Activated CD8-positive, alpha-beta memory T cell treated with anti-CD3 and anti-CD28 coated beads for 1 hour (primary cell): ENCODE measurements around the gene UQCRC2.
A peak's percentile ranks its signal among the peaks of the same experiment; 100 is the strongest.
"Not testable (repeated sequence)": the region's sequence is repeated elsewhere in the genome, so short reads cannot be mapped to it uniquely, and the experiment has no call there.

Experiments
- DNase-seq, 2 donors: peaks; one replicate each; pipeline ENCODE4 v3.0.0-alpha.2; 2020; ENCODE audit warnings: low read depth in 1 of 2; ENCODE audit errors: extremely low read depth in 1 of 2

UQCRC2 gene

DNA sequence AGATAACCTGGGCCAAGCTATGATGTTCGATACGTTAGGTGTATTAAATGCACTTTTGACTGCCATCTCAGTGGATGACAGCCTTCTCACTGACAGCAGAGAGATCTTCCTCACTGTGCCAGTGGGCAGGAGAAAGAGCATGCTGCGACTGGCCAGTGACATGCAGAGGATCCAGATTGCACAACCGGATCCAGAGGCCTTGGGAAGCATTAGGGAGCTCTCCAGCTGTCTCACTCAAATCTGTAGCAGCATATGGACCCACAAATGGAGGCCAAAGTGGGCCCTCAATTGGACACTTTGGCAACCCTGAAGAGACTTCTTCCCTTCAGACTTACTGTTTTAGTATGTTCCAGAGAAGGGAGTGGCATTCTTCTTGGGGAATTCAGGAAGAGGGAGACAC, 26.9 kb downstream of the UQCRC2 start:
- no peak for DNase-seq

DNA sequence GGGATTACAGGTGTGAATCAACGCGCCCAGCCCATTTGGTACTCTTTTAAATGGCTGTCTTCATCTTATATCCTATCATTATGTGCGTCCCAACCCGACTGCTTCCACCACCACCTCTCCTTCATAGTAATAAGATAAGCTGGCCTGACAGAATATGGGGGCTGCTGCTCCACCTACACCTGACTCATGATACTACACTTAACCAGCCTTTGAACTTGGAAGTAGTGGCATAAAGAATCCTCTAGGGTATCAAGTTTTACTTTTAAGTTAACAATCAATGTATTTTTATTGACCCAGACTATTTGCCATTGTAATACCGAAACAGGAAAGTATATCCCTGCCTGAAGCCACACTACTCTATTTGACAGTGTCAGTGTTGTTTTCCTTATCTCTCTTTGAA, 28.9 kb downstream of the UQCRC2 start:
- no peak for DNase-seq

DNA sequence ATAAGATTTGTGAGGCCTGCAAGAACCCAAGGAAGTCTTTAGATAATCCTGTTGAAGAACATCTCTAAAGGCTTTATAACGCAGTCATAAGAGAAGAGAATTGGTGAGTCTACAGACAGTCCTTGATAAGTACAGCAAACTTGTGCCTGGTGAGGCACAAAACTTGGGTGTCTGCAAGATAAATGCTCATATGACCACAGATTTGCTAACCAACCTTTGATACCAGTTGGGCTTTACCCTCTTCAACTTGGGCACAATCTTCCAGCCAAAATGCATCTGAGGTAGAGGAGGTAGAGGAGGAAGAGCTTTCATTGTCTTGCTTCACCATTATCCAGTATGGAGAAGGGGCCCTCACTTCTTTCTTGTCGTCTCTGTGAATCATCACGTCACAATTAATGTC, 30.9 kb downstream of the UQCRC2 start:
- no peak for DNase-seq

DNA sequence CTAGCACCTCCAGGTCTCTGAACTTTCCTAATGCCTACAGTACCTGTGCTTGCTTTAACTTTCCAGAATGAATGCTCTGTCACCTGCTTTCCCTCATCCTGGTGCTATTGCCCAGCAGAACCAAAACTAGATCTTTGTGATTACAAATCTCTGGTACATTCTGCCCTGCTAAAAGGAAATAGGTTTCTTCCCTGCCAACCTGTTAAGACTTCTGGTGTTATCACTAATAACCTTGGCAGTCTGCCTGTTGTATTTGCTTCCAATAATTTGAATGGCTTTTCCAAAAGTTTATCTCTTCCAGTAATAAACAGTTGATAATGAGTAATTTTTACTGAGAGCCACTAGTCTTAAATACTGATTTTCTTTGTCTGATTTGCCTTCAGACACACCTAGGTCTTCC, 32.4 kb downstream of the UQCRC2 start:
- DNase-seq = no peak

DNA sequence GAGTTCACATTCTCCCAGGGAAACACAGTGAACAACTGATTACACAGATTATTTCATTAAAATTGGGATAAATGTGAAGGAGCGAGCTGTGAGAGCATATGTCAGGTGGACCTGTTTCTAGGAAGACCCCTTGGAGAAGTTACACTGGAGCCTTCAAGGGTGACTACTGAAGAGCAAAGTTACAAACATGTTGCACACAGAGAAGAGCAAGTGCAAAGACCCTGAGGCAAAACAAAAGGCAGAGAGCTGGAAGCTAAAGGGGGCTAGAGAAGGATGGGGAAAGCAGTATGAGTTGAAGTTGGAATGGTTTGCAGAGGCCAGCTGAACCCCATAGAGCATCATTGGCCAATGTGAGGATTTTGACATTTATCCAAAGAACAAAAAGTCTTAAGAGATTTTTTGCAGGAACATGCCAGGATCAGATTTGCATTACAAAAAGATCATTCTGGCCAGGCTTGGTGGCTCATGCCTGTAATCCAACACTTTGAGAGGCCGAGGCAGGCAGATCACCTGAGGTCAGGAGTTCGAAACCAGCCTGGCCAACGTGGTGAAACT, 33.6 kb downstream of the UQCRC2 start:
- DNase-seq = no peak

DNA sequence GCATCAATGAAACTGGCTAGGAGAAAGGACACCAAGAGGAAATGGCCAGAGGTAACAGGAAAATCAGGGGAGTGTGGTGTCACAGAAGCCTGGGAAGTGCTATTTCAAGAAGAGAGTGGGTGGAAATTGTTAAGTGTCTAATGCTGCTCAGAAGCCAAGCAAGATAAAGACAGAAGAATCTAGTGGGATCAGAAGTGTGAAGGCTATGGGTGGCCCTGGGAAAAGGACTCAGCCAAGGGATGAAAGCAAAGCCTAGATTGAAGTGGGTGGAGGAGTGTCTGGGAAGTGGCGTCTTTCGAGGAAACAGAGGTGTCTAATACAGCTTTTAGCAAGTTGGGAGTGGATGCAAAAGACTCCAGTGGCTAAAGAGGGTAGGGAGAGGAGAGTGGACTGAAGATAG, 34.3 kb downstream of the UQCRC2 start:
- DNase-seq = no peak

DNA sequence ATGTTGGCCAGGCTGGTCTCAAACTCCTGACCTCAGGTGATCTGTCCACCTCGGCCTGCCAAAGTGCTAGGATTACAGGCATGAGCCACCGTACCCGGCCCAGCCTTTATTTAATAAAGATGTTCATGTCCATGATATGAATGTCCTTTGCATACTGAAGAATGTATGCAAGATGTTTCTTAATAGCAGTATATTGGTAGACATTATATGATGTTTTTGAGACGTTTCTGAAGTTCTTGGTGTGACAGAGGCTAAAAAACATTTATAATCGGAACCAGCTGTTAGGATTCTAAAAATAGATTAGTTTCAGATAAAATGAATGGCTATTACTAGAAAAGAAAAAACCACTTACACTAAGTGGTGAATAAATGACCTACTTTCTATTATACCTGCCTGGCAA, 36.0 kb downstream of the UQCRC2 start:
- no peak for DNase-seq

DNA sequence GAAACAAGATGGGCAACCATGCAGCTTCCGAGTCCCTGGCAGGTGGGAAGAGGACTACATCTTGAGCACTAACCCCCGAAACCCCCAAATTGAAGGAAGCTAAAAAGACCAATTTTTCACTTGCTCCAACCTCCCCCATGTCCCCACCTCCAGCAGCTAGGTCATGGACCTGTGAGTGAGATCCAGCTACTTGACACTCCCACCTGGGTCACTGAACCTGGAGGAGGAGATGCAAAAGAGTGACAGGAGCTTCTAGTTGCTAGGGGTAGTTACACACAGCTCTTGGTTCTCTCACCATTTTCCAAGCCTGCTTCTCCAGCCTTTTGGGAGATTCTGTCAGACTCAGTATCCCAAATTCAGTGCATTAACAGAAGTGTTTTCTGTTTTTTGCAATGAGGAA, 36.6 kb downstream of the UQCRC2 start:
- DNase-seq = no peak

DNA sequence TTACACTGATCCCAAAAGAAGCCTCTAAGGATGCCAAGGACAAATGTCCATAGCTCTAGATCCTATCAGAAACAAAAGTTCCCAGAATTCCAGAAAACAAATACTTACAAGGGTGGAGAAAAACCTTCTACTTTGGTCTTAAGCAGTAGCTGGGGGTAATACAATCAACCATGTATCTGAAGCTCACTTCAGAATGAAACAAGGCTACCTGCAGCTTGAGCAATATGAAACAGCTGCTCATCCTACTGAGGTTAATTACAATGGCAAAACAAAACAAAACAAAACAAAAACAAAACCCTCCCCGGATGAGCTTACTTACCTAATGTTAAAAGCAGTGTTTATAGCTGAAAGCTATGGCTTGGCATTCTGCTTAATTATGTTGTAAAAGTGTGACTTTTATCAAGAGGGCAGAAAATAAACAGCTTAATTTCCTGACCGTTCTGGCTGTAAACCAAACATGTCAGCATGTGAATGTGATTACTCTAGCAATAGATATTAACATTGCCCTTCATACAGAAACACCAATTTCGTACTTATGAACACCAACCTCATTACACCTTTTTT, 37.3 kb downstream of the UQCRC2 start:
- DNase-seq = no peak

DNA sequence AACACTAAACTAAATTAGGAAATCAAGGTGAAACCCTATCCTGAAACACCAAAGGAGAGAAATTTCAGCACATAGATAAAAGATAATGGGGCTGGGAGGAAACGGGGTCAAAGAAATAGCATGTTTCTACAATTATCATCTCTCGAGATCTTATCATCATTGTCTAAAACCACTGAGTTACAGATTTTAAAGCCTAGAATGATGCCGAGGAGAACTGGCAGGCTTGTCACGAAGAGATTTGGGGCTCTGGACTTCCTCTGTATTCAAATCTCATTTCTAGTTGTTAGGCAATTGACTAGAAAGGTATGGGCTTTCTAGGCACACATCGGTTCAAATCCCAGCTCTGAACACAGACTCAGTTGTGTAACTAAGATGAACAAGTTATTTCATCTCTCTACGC, 38.5 kb downstream of the UQCRC2 start:
- no peak for DNase-seq

DNA sequence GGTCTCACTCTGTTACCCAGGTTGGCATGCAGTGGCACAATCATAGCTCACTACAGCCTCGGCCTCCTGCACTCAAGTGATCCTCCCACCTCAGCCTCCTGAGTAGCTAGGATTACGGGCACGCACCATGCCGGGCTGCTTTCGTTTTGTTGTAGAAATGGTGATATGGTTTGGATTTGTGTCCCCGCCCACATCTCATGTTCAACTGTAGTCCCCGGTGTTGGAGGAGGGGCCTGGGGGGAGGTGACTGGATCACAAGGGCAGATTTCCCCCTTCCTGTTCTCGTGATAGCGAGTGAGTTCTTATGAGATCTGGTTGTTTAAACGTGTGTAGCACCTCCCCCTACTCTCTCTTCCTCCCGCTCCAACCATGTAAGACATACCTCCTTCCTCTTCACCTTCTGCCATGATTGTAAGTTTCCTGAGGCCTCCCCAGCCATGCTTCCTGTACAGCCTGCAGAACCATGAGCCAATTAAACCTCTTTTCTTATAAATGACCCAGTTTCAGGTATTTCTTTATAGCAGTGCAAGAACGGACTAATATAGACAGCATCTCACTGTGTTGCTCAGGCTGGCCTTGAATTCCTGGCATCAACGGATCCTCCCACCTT, 41.8 kb downstream of the UQCRC2 start:
- no peak for DNase-seq

DNA sequence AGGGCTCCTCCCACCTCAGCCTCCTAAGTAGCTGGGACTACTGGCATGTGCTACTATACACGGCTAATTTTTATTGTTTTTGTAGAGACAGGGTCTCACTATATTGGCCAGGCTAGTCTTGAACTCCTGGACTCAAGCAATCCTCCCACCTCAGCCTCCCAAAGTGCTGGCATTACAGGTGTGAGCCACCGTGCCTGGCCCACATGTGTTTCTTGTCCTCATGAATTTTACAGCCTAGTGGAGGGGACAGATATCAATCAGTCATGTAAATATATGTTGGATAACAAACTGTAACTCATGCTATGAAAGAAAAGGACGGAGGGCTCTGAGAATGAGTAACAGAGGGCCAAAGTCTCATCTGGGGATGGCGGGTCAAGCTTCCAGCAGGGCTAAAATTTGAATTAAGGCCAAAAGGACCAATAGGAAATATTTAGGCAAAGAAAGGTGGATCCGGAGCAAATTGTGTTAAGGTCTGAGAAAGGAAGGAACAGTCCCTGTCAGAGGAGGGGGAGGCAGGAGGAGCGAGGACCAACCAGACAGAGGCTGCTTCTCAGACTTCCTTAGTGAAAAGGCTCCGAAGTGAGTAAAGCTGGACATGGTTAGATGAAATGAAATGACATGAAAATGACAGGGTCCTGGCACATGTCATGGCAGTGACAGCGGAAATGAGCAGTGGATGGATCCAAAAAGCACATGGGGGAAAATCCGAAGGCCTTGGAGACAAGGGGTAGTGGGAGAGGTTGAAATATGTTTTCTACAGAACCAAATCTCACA, 43.9 kb downstream of the UQCRC2 start:
- no peak for DNase-seq

DNA sequence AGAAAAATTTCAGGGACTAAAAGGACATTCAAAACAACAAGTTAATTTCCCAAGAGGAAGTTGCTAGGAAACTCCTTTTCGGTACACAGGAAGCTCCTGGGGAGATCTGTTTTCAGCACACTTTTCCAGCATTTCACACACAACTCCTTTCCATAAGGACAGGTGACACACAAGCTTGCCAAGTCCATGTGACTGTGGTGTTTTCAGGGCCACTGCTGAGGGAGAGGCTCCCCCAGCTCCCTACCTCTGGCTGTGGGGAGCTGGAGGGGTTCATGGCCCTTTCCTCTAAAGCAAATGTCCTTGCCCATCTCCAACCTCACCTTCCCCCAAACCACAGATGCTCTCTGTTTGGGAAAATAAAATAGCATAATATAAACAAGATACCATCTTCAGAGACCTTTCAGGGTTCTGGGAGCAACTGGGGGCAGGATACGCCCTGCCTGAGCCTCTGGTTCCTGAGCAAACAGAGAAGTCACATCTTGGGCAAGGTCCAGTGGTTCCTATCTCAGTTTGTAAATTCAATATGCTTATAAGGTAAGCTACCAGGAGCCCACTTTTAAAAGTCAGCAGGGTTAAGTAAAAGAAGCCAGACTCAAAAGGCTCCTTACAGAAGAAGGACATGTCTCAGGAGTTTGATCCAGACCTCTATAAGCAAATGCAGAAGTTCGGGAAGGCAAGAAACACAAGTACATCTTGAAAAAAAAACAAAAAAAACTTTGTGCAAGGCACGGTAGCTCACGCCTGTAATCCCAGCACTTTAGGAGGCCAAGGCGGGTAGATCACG, 44.7 kb downstream of the UQCRC2 start:
- no peak for DNase-seq

DNA sequence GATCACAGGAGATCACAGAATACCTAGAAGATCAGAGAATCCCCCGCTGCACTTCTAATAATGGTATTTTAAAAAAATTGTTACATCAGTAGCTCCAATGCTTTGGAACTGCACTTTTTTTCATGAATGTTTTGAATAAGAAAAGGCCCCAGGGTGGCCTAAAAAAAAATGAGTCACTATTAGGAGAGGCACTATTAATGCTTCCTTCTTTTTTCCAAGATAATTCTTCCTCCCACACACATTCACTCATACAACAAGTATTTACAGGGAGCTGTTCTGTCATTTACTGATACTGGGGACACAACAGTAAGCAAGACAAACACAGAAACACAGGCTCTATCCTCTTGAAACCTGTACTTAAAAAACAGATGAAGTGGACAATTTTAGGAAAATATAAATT, 48.4 kb downstream of the UQCRC2 start:
- no peak for DNase-seq

DNA sequence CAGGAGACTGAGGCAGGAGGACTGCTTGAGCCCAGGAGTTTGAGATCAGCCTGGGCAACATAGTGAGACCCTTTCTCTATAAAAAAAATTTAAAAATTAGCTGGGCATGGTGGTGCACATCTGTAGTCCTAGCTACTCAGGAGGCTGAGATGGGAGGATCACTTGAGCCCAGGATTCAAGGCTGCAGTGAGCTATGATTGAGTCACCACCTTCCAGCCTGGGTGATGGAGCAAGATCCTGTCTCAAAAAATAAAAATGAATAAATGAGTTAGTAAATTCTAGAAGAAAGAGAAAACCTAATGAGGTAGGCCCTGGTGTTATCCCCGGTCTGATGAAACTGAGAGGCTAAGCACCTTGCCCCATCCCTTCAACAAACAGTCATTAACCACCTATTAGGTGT, 48.9 kb downstream of the UQCRC2 start:
- DNase-seq = not testable (repeated sequence)

DNA sequence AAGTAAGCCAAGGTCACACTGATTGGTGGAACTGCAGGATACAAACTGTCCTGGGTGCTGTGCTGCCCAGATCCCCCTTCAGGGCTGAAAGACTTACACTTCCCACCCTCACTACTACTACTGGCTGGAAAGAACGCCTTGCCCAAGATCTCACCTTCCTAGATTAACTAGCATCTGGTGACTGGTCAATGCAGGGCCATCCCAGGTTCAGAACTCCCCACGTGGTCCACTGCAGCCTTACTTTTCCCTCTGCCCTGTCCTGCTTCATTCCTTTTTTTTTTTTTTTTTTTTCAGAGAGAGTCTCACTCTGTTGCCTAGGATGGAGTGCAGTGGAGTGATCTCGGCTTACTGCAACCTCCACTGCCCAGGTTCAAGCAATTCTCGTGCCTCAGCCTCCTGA, 50.0 kb downstream of the UQCRC2 start:
- no peak for DNase-seq

DNA sequence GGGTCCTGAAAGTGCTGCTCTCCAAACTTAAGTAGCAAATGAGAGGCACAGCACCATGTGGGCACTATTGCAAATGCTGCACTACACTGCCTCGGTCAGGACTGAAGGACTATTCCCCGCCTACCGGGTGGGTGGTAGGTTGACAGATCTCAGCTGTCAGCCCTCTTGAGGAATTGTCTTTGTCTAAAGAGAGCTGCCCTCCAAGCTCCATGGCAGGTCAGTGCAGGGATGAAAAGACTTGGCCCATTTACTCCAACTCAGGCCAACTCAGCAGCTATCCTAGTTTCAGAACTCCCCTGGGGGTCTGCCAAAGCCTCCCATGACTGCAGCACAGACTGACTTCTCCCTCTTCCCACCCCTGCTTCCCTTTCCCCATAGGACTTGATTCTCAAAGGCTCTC, 51.2 kb downstream of the UQCRC2 start:
- no peak for DNase-seq

DNA sequence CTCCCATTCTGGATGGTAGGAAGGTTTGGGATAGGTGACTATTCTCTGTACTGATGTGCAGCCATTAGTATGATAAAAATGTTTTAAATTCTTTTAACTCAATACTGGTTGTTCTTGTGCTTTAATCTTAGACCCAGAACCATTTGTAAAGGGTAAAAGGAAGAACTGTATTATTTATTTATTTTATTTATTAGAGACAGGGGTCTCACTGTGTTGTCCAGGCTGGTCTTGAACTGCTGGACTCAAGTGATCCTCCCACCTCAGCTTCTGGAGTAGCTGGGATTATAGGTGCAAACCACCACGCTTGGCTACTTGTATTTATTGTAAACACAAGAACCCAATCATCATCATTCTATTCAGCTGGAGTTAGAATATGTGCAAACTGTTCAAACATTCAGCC, 52.6 kb downstream of the UQCRC2 start:
- DNase-seq = no peak

DNA sequence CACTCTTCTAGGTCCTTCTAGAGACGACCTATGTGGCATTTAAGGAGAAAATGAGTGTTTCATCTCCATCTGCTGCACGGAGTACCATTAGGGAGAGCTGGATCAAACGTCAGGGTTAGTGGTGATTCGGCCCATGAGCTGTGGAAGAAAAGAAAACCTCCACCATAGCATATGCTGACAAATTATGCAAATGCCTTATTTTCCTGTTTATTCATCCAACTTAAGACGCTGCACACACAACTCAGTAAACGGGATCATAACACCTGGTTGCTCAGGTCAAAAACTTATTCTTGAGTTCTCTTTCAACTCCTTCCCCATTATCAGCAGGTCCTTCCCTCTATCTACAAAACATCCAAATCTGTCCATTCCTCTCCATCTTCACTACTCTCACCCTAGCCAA, 53.5 kb downstream of the UQCRC2 start:
- DNase-seq = no peak

DNA sequence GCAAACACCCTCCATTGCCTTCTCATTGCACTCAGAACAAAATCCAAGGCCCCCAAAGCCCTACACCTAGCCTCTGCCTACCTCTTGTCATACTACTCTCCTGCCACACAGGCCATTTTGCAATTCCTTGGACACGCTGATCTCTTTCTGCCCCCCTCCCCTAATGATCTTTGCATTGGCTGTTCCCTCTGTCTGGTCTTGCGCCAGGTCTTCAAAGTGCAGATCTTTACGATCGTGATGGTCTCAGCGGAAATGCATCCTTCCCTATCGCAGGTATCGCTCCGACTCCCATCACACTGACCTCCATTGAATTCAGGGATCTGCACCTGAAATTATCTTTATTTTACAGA, 54.0 kb downstream of the UQCRC2 start:
- no peak for DNase-seq

DNA sequence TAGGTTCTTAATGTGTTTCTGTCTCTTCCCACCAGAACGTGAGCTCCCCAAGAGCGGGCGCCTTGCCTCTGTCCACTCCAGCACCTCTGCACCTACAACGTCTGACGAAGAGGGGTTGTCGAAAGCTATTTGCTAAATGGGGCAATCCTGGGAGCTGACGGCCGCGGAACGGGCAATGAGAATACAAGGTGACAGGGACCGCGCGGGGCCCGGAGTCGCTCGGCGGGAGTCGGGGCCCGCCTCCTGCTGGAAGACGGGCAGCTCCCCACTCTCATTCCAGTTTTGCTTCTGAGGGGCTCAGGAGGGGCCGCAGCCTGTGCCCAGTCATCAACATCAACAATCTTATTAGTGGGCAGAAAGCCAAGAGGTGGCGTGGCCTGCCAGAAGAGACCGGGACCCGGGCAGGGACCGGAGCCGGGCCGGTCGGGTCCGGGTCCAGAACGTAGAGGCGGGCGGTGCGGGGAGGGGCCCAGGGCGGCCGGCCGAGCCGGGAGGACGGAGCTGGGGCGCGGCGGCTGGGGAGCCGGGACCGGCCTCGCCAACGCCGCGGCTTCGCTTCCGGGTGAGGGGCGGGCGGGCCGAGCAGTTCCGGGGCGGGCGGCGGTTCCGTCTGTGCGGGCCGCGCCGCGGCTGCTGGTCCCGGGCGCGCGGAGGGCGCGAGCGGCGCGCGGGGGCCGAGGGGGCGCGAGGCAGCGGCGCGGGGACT, 54.5 kb downstream of the UQCRC2 start, which contains the start of gene MOSMO:
MOSMO (plus strand) TSS at position 603 of the 706 bp plus-strand sequence. CDS start 191 bp downstream, outside the sequence.
- peak; percentile 17 to 51 for DNase-seq
